Loucy (cell line): Measurements from ENCODE around the gene KIF22.

Source experiments
- H2AFZ ChIP-seq: fragments of 200-600 bp; sonication (generic); 2 replicates; pipeline ENCODE4 v1.6.0; 2016; ENCODE audit warnings: antibody characterized with exemption, mild to moderate bottlenecking, low read length, moderate library complexity
- H3F3A ChIP-seq: fragments of 200-600 bp; 2 replicates; pipeline ENCODE4 v1.6.0; 2016; ENCODE audit warnings: antibody characterized with exemption, low read depth, mild to moderate bottlenecking
- H3K27me3 ChIP-seq: fragments of 200-600 bp; sonication (generic); 2 replicates; pipeline ENCODE4 v1.6.1; 2014; ENCODE audit warnings: low read length, mild to moderate bottlenecking; ENCODE audit not compliant: insufficient read depth, poor library complexity, severe bottlenecking
- H3K36me3 ChIP-seq: fragments of 200-600 bp; sonication (generic); 2 replicates; pipeline ENCODE4 v1.6.1; 2016; ENCODE audit warnings: low read length; ENCODE audit not compliant: insufficient read depth
- H3K4me1 ChIP-seq: fragments of 200-600 bp; sonication (generic); 2 replicates; pipeline ENCODE4 v1.5.1; 2014; ENCODE audit warnings: low read length, mild to moderate bottlenecking; ENCODE audit not compliant: insufficient read depth, poor library complexity, severe bottlenecking
- H3K4me2 ChIP-seq: fragments of 200-600 bp; sonication (generic); 2 replicates; pipeline ENCODE4 v1.6.0; 2014; ENCODE audit warnings: antibody characterized with exemption, low read length, low read depth, mild to moderate bottlenecking; ENCODE audit not compliant: poor library complexity, severe bottlenecking
- H3K4me3 ChIP-seq: fragments of 200-600 bp; sonication (generic); 2 replicates; pipeline ENCODE4 v1.5.1; 2014; ENCODE audit warnings: low read length, mild to moderate bottlenecking, mixed read lengths; ENCODE audit not compliant: poor library complexity, severe bottlenecking
- H3K79me2 ChIP-seq: fragments of 200-600 bp; sonication (generic); 2 replicates; pipeline ENCODE4 v1.6.1; 2014; ENCODE audit warnings: low read length; ENCODE audit not compliant: insufficient read depth
- H3K9ac ChIP-seq: fragments of 200-600 bp; sonication (generic); 2 replicates; pipeline ENCODE4 v1.6.0; 2014; ENCODE audit warnings: mild to moderate bottlenecking, low read depth, low read length, moderate library complexity; ENCODE audit not compliant: poor library complexity, severe bottlenecking
- H3K9me2 ChIP-seq: fragments of 200-600 bp; sonication (generic); replicated peaks from 2 replicates; pipeline ENCODE4 v1.6.1; 2016; ENCODE audit warnings: low read depth, low read length, mixed read lengths
- H3K9me3 ChIP-seq: fragments of 200-600 bp; sonication (generic); 2 replicates; pipeline ENCODE4 v1.6.1; 2014; ENCODE audit warnings: mild to moderate bottlenecking, antibody characterized with exemption, low read length, low read depth; ENCODE audit not compliant: insufficient read depth
- H4K20me1 ChIP-seq: fragments of 200-600 bp; sonication (generic); 2 replicates; pipeline ENCODE4 v1.6.0; 2014; ENCODE audit warnings: antibody characterized with exemption, low read length, mild to moderate bottlenecking; ENCODE audit not compliant: insufficient read depth, poor library complexity, severe bottlenecking
- EZH2phosphoT487 ChIP-seq: fragments of 200-600 bp; IDR thresholded peaks from 2 replicates; pipeline ENCODE4 v1.6.1; 2018; ENCODE audit warnings: antibody characterized with exemption, mild to moderate bottlenecking, moderate library complexity, borderline replicate concordance
- TF ChIP-seq, protein P1 (sequence below): fragments of 200-600 bp; sonication (generic); conservative IDR thresholded peaks from 2 replicates; pipeline ENCODE4 v1.5.1; 2014; ENCODE audit warnings: mild to moderate bottlenecking, antibody characterized with exemption, low read length

Gene KIF22

GRCh38 chr16:29815793-29816693 lies 25.5 kb downstream of the KIF22 start, which contains the start of gene PAGR1:
Gene PAGR1, plus strand, starts transcription at chr16:29816152. Its CDS starts 374 bp downstream, at chr16:29816526.
- H3K79me2 ChIP-seq = peaks cover 37% of the 10 kb centered on the region
- H3K4me1 ChIP-seq = peaks cover 51% of the 10 kb centered on the region
- peak within 1 kb of the TSS; percentile 82 for H2AFZ ChIP-seq

DNA sequence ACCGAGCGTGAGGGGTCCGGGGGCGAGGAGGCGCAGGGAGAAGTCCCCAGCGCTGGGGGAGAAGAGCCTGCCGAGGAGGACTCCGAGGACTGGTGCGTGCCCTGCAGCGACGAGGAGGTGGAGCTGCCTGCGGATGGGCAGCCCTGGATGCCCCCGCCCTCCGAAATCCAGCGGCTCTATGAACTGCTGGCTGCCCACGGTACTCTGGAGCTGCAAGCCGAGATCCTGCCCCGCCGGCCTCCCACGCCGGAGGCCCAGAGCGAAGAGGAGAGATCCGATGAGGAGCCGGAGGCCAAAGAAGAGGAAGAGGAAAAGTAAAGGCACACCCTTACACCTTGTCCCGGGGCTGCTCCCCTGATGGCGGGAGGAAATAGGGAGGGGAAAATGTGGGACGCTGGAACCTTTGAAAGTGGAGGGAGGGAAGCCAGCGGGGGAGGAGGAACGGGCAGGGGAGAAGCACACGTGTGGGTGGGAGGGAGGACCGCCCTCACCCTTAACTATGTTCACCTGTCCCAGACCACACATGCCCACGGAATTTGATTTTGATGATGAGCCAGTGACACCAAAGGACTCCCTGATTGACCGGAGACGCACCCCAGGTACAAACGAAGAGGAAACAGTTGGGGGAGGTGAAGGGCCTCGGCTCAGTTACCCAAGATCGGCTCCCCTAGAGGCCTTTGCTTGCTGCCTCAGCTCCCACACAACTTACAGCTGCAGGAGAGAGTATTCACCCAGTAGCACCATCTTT lies 26.3 kb downstream of the KIF22 start:
- Histone ChIP-seq H3K4me2 (peak overlapping the region; percentile 97), H3K9me2 (no peaks in the 10 kb centered on the region), H3F3A (peaks cover 4% of the 10 kb centered on the region; the same call in 1 of the 2 replicates), H4K20me1 (peaks cover 15% of the 10 kb centered on the region), H3K4me3 (peak overlapping the region; percentile 93), H3K4me1 (peaks cover 48% of the 10 kb centered on the region), H3K9me3 (no peaks in the 10 kb centered on the region), H3K9ac (peak overlapping the region; percentile 86), H3K79me2 (peaks cover 34% of the 10 kb centered on the region), H3K27me3 (no peaks in the 10 kb centered on the region), H3K36me3 (no peaks in the 10 kb centered on the region; the same call in 1 of the 2 replicates), H2AFZ (peak overlapping the region; percentile 82)
- no peak for TF ChIP-seq EZH2phosphoT487
- TF ChIP-seq, protein P1, sequence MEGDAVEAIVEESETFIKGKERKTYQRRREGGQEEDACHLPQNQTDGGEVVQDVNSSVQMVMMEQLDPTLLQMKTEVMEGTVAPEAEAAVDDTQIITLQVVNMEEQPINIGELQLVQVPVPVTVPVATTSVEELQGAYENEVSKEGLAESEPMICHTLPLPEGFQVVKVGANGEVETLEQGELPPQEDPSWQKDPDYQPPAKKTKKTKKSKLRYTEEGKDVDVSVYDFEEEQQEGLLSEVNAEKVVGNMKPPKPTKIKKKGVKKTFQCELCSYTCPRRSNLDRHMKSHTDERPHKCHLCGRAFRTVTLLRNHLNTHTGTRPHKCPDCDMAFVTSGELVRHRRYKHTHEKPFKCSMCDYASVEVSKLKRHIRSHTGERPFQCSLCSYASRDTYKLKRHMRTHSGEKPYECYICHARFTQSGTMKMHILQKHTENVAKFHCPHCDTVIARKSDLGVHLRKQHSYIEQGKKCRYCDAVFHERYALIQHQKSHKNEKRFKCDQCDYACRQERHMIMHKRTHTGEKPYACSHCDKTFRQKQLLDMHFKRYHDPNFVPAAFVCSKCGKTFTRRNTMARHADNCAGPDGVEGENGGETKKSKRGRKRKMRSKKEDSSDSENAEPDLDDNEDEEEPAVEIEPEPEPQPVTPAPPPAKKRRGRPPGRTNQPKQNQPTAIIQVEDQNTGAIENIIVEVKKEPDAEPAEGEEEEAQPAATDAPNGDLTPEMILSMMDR = 0 out of 2 replicates have a peak, but pooled peaks have one; percentile 25

More at GRCh38 chr16:29815793-29816693, 25.5 kb downstream of the KIF22 start, which contains the start of gene PAGR1:
- Histone ChIP-seq H3K4me3 (peak within 1 kb of the TSS; percentile 93), H3K27me3 (no peaks in the 10 kb centered on the region), H3K4me2 (peak within 1 kb of the TSS; percentile 97), H3F3A (peaks cover 4% of the 10 kb centered on the region; the same call in 1 of the 2 replicates), H4K20me1 (peaks cover 19% of the 10 kb centered on the region), H3K9me2 (no peaks in the 10 kb centered on the region), H3K9me3 (no peaks in the 10 kb centered on the region), H3K36me3 (peaks cover 2% of the 10 kb centered on the region; the same call in 1 of the 2 replicates), H3K9ac (peak within 1 kb of the TSS; percentile 86)
- TF ChIP-seq EZH2phosphoT487 = no peak
- TF ChIP-seq, protein P1 = peak; percentile 82

DNA sequence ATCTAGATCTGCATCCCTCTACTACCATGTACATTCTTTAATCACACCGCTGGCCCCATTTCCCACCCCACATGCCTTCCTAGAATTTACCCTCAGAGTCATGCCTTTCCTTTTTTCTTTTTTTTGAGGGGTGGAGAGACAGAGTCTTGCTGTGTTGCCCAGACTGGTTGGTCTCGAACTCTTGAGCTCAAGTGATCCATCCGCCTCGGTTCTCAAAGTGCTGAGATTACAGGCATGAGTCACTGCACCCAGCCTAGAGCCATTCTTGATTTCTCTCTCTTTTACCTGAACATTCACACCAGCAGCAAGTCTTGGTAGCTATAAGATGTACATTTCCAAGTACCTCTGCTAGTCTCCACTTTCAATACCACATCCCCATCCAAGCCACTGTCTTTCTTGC lies 27.5 kb downstream of the KIF22 start:
- Histone ChIP-seq H3K9me3 (no peaks in the 10 kb centered on the region), H3K27me3 (no peaks in the 10 kb centered on the region), H3F3A (peaks cover 4% of the 10 kb centered on the region; the same call in 1 of the 2 replicates), H3K9ac (peak overlapping the region; percentile 86), H3K4me1 (peaks cover 44% of the 10 kb centered on the region), H3K79me2 (peaks cover 34% of the 10 kb centered on the region), H3K4me2 (peak overlapping the region; percentile 97), H3K9me2 (no peaks in the 10 kb centered on the region), H2AFZ (no peak overlapping the region), H3K4me3 (peak overlapping the region; percentile 93), H3K36me3 (no peaks in the 10 kb centered on the region; the same call in 1 of the 2 replicates), H4K20me1 (peaks cover 15% of the 10 kb centered on the region)
- no peak for TF ChIP-seq EZH2phosphoT487
- TF ChIP-seq, protein P1 = no peak
